HUES48 (cell line): ENCODE results near the gene FRMD4A.
"Not testable (repeated sequence)": the region's sequence is repeated elsewhere in the genome, so short reads cannot be mapped to it uniquely, and the experiment has no call there.

ENCODE experiments used
- H3K27ac ChIP-seq: one replicate; pipeline ENCODE4 v1.7.0; 2013; ENCODE audit warnings: low read depth, low read length, inconsistent platforms
- H3K27me3 ChIP-seq: 2 replicates; pipeline ENCODE4 v1.6.1; 2013; ENCODE audit warnings: mild to moderate bottlenecking, low read length; ENCODE audit not compliant: control insufficient read depth, insufficient read depth
- H3K36me3 ChIP-seq: 2 replicates; pipeline ENCODE4 v1.6.1; 2013; ENCODE audit warnings: low read length; ENCODE audit not compliant: control insufficient read depth, insufficient read depth
- H3K4me1 ChIP-seq: 2 replicates; pipeline ENCODE4 v1.6.1; 2013; ENCODE audit warnings: mild to moderate bottlenecking, low read length; ENCODE audit not compliant: control insufficient read depth, insufficient read depth
- H3K4me3 ChIP-seq: 2 replicates; pipeline ENCODE4 v1.5.1; 2013; ENCODE audit warnings: mild to moderate bottlenecking, low read depth, low read length
- H3K9ac ChIP-seq: 2 replicates; pipeline ENCODE4 v1.6.1; 2013; ENCODE audit warnings: mild to moderate bottlenecking, low read depth, low read length, moderate library complexity
- H3K9me3 ChIP-seq: 2 replicates; pipeline ENCODE4 v1.6.1; 2013; ENCODE audit warnings: low read length; ENCODE audit not compliant: control insufficient read depth, insufficient read depth

The FRMD4A gene

GRCh38 chr10:13794992-13795612 is 535.6 kb downstream of the FRMD4A start:
- no peak overlapping the region for H3K4me3 ChIP-seq
- no peak overlapping the region for H3K27ac ChIP-seq
- H3K4me1 ChIP-seq = peaks cover 12% of the 10 kb centered on the region
- H3K9me3 ChIP-seq = no peaks in the 10 kb centered on the region
- peaks cover 7% of the 10 kb centered on the region; the same call in 1 of the 2 replicates for H3K36me3 ChIP-seq
- H3K27me3 ChIP-seq = no peaks in the 10 kb centered on the region
- no peak overlapping the region for H3K9ac ChIP-seq

DNA sequence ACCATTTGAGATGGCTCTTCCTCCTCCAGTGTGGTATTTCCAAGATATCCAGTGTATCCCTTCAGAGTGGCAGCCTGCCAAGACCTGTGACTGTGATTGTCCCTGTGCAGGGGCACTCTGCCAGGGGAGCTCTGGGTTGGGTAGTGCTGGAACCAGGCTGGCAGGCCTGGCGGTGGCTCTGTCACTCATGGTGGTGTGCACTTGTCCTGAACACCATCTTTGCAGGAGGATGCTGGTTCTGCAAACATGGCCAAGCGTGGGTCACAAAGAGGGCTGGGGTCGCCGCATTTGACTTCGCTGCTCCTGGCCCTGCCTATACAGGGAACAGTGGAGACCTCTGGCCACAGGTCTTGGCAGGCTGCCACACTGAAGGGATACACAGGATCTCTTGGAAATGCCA is 538.7 kb downstream of the FRMD4A start:
- Histone ChIP-seq H3K27ac (no peak overlapping the region), H3K36me3 (peaks cover 7% of the 10 kb centered on the region; the same call in 1 of the 2 replicates), H3K4me3 (no peak overlapping the region), H3K9ac (no peak overlapping the region), H3K27me3 (no peaks in the 10 kb centered on the region), H3K9me3 (no peaks in the 10 kb centered on the region), H3K4me1 (peaks cover 15% of the 10 kb centered on the region)

DNA sequence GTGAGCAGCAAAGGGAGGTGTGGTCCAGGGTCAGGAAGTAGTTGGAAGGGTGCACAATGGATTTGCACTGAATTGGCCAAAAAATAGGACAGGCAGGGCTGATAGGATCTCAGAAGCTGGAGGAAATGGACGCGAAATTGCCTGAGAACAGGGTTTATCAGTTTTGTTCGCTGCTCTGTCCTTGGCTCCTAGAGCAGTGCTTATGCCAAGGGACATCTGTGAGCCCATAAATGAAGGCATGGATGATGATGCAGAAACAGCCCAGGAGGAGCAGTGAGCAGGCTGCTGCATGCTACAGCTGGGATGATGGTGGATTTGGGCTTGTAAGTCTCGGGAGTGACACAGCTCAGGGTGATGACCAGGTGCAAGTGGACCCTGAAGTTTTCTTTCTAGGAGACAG is 539.2 kb downstream of the FRMD4A start:
- Histone ChIP-seq H3K9ac (no peak overlapping the region), H3K4me3 (no peak overlapping the region), H3K27ac (no peak overlapping the region), H3K9me3 (no peaks in the 10 kb centered on the region), H3K27me3 (no peaks in the 10 kb centered on the region), H3K36me3 (peaks cover 7% of the 10 kb centered on the region; the same call in 1 of the 2 replicates), H3K4me1 (peaks cover 15% of the 10 kb centered on the region)

DNA sequence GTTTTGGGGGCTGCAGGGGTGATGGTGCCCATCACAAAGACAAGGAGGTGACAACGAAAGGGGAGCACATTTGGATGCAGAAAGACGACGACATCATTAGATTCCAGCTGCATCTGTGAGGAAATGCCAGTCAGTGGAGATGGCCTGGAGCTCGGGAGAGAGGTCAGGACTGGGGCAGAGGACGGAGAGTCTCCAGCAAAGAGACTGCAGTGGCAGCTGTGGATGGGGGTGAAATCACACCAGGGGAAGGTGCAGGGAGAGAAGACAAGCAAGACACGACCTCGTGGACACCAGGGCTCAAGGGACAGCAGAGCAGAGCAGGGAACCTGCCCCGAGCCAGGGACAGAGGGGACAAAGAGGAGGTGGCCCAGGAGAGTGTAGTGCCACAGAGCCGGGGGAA is 540.5 kb downstream of the FRMD4A start:
- Histone ChIP-seq H3K27ac (no peak overlapping the region), H3K4me1 (peaks cover 3% of the 10 kb centered on the region; the same call in 1 of the 2 replicates)

DNA sequence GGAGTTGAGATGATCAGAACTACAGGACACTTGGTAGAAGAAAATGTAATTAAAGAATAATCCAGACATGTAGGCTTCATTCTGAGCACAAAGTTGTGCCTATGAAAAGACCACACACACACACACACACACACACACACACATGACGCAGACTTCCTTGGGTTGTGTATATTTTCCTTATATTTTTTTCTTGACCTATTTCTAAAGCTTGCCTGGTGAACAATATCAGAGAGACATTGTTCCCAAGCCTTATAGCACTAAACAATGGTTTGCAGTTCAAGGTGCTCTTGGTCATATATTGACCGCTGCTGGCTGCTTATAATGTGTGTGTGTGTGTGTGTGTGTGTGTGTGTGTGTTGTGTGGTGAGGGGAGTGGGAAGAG is 541.3 kb downstream of the FRMD4A start:
- Histone ChIP-seq H3K9ac (no peak overlapping the region), H3K4me1 (peaks cover 3% of the 10 kb centered on the region; the same call in 1 of the 2 replicates), H3K27ac (no peak overlapping the region), H3K9me3 (no peaks in the 10 kb centered on the region), H3K36me3 (peaks cover 7% of the 10 kb centered on the region; the same call in 1 of the 2 replicates), H3K27me3 (no peaks in the 10 kb centered on the region), H3K4me3 (no peak overlapping the region)

More for the DNA sequence above, 540.5 kb downstream of the FRMD4A start:
- Histone ChIP-seq H3K36me3 (peaks cover 7% of the 10 kb centered on the region; the same call in 1 of the 2 replicates), H3K9ac (no peak overlapping the region), H3K27me3 (no peaks in the 10 kb centered on the region), H3K4me3 (no peak overlapping the region), H3K9me3 (no peaks in the 10 kb centered on the region)

DNA sequence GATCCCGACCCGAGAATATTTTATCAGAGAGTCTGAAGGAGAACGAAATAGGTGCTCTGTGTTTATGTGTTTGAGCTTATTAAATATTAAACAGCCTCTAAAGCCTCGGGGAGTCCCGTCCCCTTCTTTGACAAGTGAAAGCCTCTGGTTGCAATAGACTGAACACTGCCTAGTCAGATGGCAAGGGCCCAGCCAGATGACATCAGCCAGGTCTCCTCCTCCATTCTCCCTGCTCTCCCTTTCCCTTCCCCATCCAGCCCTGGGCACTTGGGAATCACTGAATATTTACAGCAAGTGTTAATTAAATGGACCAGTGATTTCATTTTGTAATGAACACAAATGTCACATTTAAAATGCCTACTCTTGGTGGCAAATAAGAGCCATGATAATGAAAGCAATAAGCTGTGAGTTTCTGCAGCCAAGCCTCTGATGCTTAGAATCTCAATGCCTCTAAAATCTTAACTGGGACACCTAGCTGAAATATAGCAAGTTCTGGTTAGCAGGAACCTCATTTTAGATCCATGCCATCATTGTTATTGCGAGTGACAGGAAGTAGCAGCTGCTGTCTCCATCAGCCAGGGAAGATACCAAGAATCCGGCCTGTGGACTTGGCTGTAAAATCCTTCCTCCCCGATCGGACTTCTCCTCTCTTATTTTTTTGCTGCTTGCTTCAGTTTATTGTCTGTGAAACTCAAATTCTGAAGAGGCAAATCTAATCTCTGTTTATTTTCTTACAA is 541.8 kb downstream of the FRMD4A start:
- H3K9ac ChIP-seq = no peak overlapping the region
- no peaks in the 10 kb centered on the region for H3K9me3 ChIP-seq
- H3K27ac ChIP-seq = no peak overlapping the region
- H3K4me3 ChIP-seq = no peak overlapping the region
- H3K27me3 ChIP-seq = no peaks in the 10 kb centered on the region
- peaks cover 7% of the 10 kb centered on the region; the same call in 1 of the 2 replicates for H3K36me3 ChIP-seq
- peaks cover 3% of the 10 kb centered on the region; the same call in 1 of the 2 replicates for H3K4me1 ChIP-seq

DNA sequence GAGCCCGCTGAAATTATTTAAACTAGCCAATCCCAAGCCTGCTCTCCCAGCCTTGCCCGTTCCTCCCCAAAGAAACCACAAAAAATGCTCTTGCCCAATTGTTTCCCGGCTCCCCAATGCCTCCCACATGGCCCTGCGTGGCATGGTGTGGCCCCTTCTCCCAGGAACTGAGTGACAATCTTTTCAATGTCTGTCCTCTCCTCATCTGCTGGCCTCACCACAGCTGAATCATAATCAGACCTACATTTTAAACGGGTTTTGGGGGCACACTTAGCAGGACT is 542.5 kb downstream of the FRMD4A start:
- Histone ChIP-seq H3K27ac (peak overlapping the region; percentile 37), H3K4me1 (peaks cover 3% of the 10 kb centered on the region; the same call in 1 of the 2 replicates), H3K36me3 (peaks cover 7% of the 10 kb centered on the region; the same call in 1 of the 2 replicates), H3K27me3 (no peaks in the 10 kb centered on the region), H3K9ac (peak overlapping the region; percentile 26; the same call in 1 of the 2 replicates), H3K4me3 (no peak overlapping the region), H3K9me3 (no peaks in the 10 kb centered on the region)

DNA sequence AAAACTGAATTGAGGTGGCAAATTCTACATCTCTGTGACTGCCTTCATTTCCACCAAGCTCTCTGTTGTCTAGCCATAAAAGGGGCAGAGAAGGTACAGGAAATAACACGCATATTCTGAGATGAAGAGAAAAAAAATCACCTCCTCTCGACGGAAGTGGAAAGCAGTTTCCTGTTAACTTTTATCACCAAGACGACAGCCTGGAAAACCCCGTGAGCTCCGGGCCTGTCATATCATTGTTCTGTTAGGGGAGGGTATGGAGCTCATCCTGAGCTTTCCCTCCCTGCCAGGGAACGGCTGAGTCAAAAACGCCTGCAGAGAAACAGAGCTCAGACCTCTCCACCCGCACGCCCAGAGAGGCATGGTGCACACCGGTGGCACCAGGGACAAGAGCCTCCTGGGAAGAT is 543.7 kb downstream of the FRMD4A start:
- no peaks in the 10 kb centered on the region for H3K9me3 ChIP-seq
- H3K4me3 ChIP-seq = no peak overlapping the region
- H3K27me3 ChIP-seq = no peaks in the 10 kb centered on the region
- no peak overlapping the region for H3K9ac ChIP-seq
- H3K36me3 ChIP-seq = peaks cover 6% of the 10 kb centered on the region; the same call in 1 of the 2 replicates
- H3K4me1 ChIP-seq = peaks cover 3% of the 10 kb centered on the region; the same call in 1 of the 2 replicates
- no peak overlapping the region for H3K27ac ChIP-seq

GRCh38 chr10:13784067-13784466 is 546.7 kb downstream of the FRMD4A start:
- Histone ChIP-seq H3K4me1 (peaks cover 3% of the 10 kb centered on the region; the same call in 1 of the 2 replicates), H3K4me3 (no peak overlapping the region), H3K9me3 (no peaks in the 10 kb centered on the region), H3K9ac (no peak overlapping the region), H3K36me3 (no peaks in the 10 kb centered on the region), H3K27ac (no peak overlapping the region), H3K27me3 (no peaks in the 10 kb centered on the region)

DNA sequence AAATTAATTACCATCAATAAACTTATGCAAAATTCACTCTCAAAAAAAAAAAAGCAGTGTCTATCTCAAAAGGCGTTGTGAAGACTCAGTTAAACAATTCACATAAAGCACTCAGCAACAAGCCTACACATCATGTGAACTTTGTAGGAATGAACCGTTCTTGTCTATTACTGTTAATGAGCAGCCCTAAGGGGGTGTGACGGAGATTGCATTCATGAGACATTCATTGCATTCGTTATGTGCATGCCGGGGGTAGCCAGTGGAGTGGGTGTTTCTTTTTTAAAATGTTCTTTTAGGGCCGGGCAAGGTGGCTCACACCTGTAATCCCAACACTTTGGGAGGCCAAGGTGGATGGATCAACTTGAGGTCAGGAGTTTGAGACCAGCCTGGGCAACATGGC is 551.0 kb downstream of the FRMD4A start:
- Histone ChIP-seq H3K4me3 (no peak overlapping the region), H3K4me1 (no peaks in the 10 kb centered on the region), H3K9me3 (no peaks in the 10 kb centered on the region), H3K9ac (no peak overlapping the region), H3K27me3 (no peaks in the 10 kb centered on the region), H3K36me3 (no peaks in the 10 kb centered on the region), H3K27ac (no peak overlapping the region)

DNA sequence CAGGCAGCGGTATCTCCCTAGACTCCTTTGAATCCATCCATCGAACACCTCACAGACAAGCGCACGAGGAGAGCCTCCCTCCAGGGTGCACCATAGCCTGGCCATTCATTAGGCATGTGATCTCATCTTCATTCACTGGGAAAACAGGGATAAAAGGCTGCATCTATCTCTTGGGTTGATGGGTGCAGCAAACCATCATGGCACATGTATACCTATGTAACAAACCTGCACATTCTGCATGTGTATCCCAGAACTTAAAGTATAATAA is 552.1 kb downstream of the FRMD4A start:
- H3K27ac ChIP-seq, H3K27me3 ChIP-seq, H3K4me3 ChIP-seq, H3K9ac ChIP-seq, H3K9me3 ChIP-seq, H3K36me3 ChIP-seq, H3K4me1 ChIP-seq: not testable (repeated sequence)
